Naive thymus-derived CD8-positive, alpha-beta T cell (primary cell): ENCODE results near the gene DSCAML1. TPM values are rescaled to one million over a fixed set of nuclear protein-coding genes. Genes with fewer than 3 reads are reported as not detected.

ENCODE experiments used
- ATAC-seq, 2 donors: fragments of 150-1000 bp; cut with Tn5 transposase in 1 of 2; sonication (Bioruptor Pico), chemical (Tn5 transposase) in 1 of 2; 1 replicate in 1 of 2; 2 replicates in 1 of 2; pipeline ENCODE4 v1.10.0; 2021; ENCODE audit warnings: mild to moderate bottlenecking in 2 of 2, moderate library complexity in 2 of 2
- POLR2A ChIA-PET: fragments of 350-600 bp; sonication (Branson Sonifier 250); formaldehyde crosslinking; loops from one replicate; lab custom pipeline; 2021; ENCODE audit warnings: antibody characterized with exemption; lab: Charles Lee
- DNase-seq, 10 donors: peaks; one replicate each; pipeline versions ENCODE4 v3.0.0 to v3.0.0-alpha.2; 2020 to 2022
- H3K27ac Mint-ChIP-seq, 10 donors: one replicate each; pipeline ENCODE4 v1.8.0; 2020 to 2022; ENCODE audit warnings: mild to moderate bottlenecking in 10 of 10, mixed read lengths in 10 of 10, moderate library complexity in 4 of 10, inconsistent platforms in 1 of 10
- H3K27me3 Mint-ChIP-seq, 5 donors: one replicate each; pipeline ENCODE4 v1.8.0; 2021 to 2022; ENCODE audit warnings: mixed read lengths in 5 of 5
- H3K36me3 Mint-ChIP-seq, 3 donors: one replicate each; pipeline ENCODE4 v1.8.0; 2020 to 2022; ENCODE audit warnings: mixed read lengths in 3 of 3, mild to moderate bottlenecking in 2 of 3, inconsistent platforms in 1 of 3
- H3K4me1 Mint-ChIP-seq, 4 donors: one replicate each; pipeline ENCODE4 v1.8.0; 2021 to 2022; ENCODE audit warnings: mixed read lengths in 4 of 4
- H3K4me3 Mint-ChIP-seq, 10 donors: one replicate each; pipeline ENCODE4 v1.8.0; 2020 to 2022; ENCODE audit warnings: mild to moderate bottlenecking in 10 of 10, mixed read lengths in 10 of 10, moderate library complexity in 6 of 10, inconsistent platforms in 1 of 10
- H3K9me3 Mint-ChIP-seq, 9 donors: one replicate each; pipeline ENCODE4 v1.8.0; 2020 to 2022; ENCODE audit warnings: mixed read lengths in 9 of 9, mild to moderate bottlenecking in 3 of 9, inconsistent platforms in 1 of 9, moderate library complexity in 1 of 9
- polyA plus RNA-seq, 3 donors: library from polyadenylated mRNA; unstranded; fragments of 300-500 nt; fragmentation: Illumina TruSeq; gene quantifications; one replicate each; pipeline ENCODE4 v1.2.3, GENCODE V29; 2021
- total RNA-seq, 8 experiments: library from RNA in 2 of 8; stranded (reverse) in 2 of 8; gene quantifications; one replicate each; pipeline ENCODE4 v1.2.3 and lab custom pipeline; 2021 to 2026

Gene DSCAML1
- total and polyA plus RNA-seq, 5 experiments from 2014 or later = 0.12 to 2.1 (median 0.15) TPM

- DNase-seq (no peak), ATAC-seq (no peak)
- Mint-ChIP-seq H3K9me3 (peaks cover 0 to 3% (median 0%) of the 10 kb centered on the region in 9 donors), H3K27me3 (peaks cover 2 to 18% (median 7%) of the 10 kb centered on the region in 5 donors), H3K4me3 (no peak overlapping the region), H3K4me1 (peaks cover 0 to 2% (median 0%) of the 10 kb centered on the region in 4 donors), H3K36me3 (no peaks in the 10 kb centered on the region), H3K27ac (no peak overlapping the region)
- POLR2A ChIA-PET = no interaction called here
These were observed 158.0 kb downstream of the DSCAML1 start for GRCh38 chr11:117638911-117639543.

- no peak overlapping the region for H3K27ac Mint-ChIP-seq
- POLR2A ChIA-PET = no interaction called here
- peaks cover 0 to 3% (median 0%) of the 10 kb centered on the region in 9 donors for H3K9me3 Mint-ChIP-seq
- ATAC-seq = no peak
- no peaks in the 10 kb centered on the region for H3K4me1 Mint-ChIP-seq
- no peak for DNase-seq
- no peaks in the 10 kb centered on the region for H3K36me3 Mint-ChIP-seq
- H3K27me3 Mint-ChIP-seq = peaks cover 0 to 3% (median under 1%) of the 10 kb centered on the region in 5 donors
- no peak overlapping the region for H3K4me3 Mint-ChIP-seq
These were observed 162.0 kb downstream of the DSCAML1 start for GRCh38 chr11:117634756-117635603.

- H3K27ac Mint-ChIP-seq = no peak overlapping the region
- ATAC-seq (no peak), DNase-seq (no peak)
- peaks cover 0 to 4% (median 0%) of the 10 kb centered on the region in 5 donors for H3K27me3 Mint-ChIP-seq
- H3K36me3 Mint-ChIP-seq = no peaks in the 10 kb centered on the region
- peaks cover 0 to 3% (median 0%) of the 10 kb centered on the region in 9 donors for H3K9me3 Mint-ChIP-seq
- no peak overlapping the region for H3K4me3 Mint-ChIP-seq
- POLR2A ChIA-PET = no interaction called here
- H3K4me1 Mint-ChIP-seq = no peaks in the 10 kb centered on the region
These were observed 162.8 kb downstream of the DSCAML1 start for GRCh38 chr11:117633976-117634755.

GRCh38 chr11:117633186-117633754 is 163.7 kb downstream of the DSCAML1 start:
- H3K4me1 Mint-ChIP-seq = no peaks in the 10 kb centered on the region
- peaks cover 0 to 4% (median under 1%) of the 10 kb centered on the region in 5 donors for H3K27me3 Mint-ChIP-seq
- POLR2A ChIA-PET = no interaction called here
- no peak overlapping the region for H3K4me3 Mint-ChIP-seq
- no peak for DNase-seq
- peaks cover 0 to under 1% (median 0%) of the 10 kb centered on the region in 9 donors for H3K9me3 Mint-ChIP-seq
- H3K27ac Mint-ChIP-seq = no peak overlapping the region
- no peak for ATAC-seq
- no peaks in the 10 kb centered on the region for H3K36me3 Mint-ChIP-seq

- DNase-seq (no peak), ATAC-seq (no peak)
- Mint-ChIP-seq H3K4me3 (no peak overlapping the region), H3K36me3 (no peaks in the 10 kb centered on the region), H3K27ac (no peak overlapping the region), H3K27me3 (peaks cover 0 to 11% (median 4%) of the 10 kb centered on the region in 5 donors), H3K9me3 (no peaks in the 10 kb centered on the region), H3K4me1 (no peaks in the 10 kb centered on the region)
- POLR2A ChIA-PET = no interaction called here
These were observed 164.7 kb downstream of the DSCAML1 start for GRCh38 chr11:117632306-117632705.

GRCh38 chr11:117631336-117632140 is 165.5 kb downstream of the DSCAML1 start:
- POLR2A ChIA-PET = no interaction called here
- Mint-ChIP-seq H3K27ac (no peak overlapping the region), H3K4me1 (no peaks in the 10 kb centered on the region), H3K36me3 (no peaks in the 10 kb centered on the region), H3K27me3 (peaks cover 0 to 16% (median 4%) of the 10 kb centered on the region in 5 donors), H3K9me3 (no peaks in the 10 kb centered on the region), H3K4me3 (no peak overlapping the region)
- DNase-seq (no peak), ATAC-seq (no peak)

GRCh38 chr11:117629891-117630538 is 167.0 kb downstream of the DSCAML1 start:
- H3K36me3 Mint-ChIP-seq = no peaks in the 10 kb centered on the region
- H3K4me1 Mint-ChIP-seq = no peaks in the 10 kb centered on the region
- no peak overlapping the region for H3K27ac Mint-ChIP-seq
- H3K4me3 Mint-ChIP-seq = no peak overlapping the region
- peaks cover 0 to 16% (median 4%) of the 10 kb centered on the region in 5 donors for H3K27me3 Mint-ChIP-seq
- ATAC-seq (no peak), DNase-seq (no peak)
- POLR2A ChIA-PET = no interaction called here
- H3K9me3 Mint-ChIP-seq = no peaks in the 10 kb centered on the region

GRCh38 chr11:117629146-117629545 is 167.9 kb downstream of the DSCAML1 start:
- ATAC-seq (no peak), DNase-seq (no peak)
- H3K27me3 Mint-ChIP-seq = peaks cover 0 to 16% (median 4%) of the 10 kb centered on the region in 5 donors
- no peaks in the 10 kb centered on the region for H3K36me3 Mint-ChIP-seq
- no peaks in the 10 kb centered on the region for H3K9me3 Mint-ChIP-seq
- POLR2A ChIA-PET = no interaction called here
- no peaks in the 10 kb centered on the region for H3K4me1 Mint-ChIP-seq
- no peak overlapping the region for H3K27ac Mint-ChIP-seq
- no peak overlapping the region for H3K4me3 Mint-ChIP-seq

- peaks cover 0 to 16% (median 4%) of the 10 kb centered on the region in 5 donors for H3K27me3 Mint-ChIP-seq
- POLR2A ChIA-PET = no interaction called here
These were observed 169.8 kb downstream of the DSCAML1 start for GRCh38 chr11:117627259-117627658.

GRCh38 chr11:117626576-117626975 is 170.4 kb downstream of the DSCAML1 start:
- Mint-ChIP-seq H3K4me1 (no peaks in the 10 kb centered on the region), H3K27me3 (peaks cover 0 to 16% (median 4%) of the 10 kb centered on the region in 5 donors), H3K27ac (no peak overlapping the region), H3K4me3 (no peak overlapping the region), H3K9me3 (peaks cover 0 to 21% (median 2%) of the 10 kb centered on the region in 9 donors), H3K36me3 (no peaks in the 10 kb centered on the region)
- no peak for ATAC-seq
- POLR2A ChIA-PET = no interaction called here
- DNase-seq = no peak

More at GRCh38 chr11:117627259-117627658, 169.8 kb downstream of the DSCAML1 start:
- peaks cover 0 to 16% (median 0%) of the 10 kb centered on the region in 9 donors for H3K9me3 Mint-ChIP-seq
- H3K4me3 Mint-ChIP-seq = no peak overlapping the region
- H3K36me3 Mint-ChIP-seq = no peaks in the 10 kb centered on the region
- ATAC-seq (no peak), DNase-seq (no peak)
- H3K27ac Mint-ChIP-seq = no peak overlapping the region
- H3K4me1 Mint-ChIP-seq = no peaks in the 10 kb centered on the region

- peaks cover 0 to 5% (median 0%) of the 10 kb centered on the region in 3 donors for H3K36me3 Mint-ChIP-seq
- H3K27me3 Mint-ChIP-seq = peaks cover 0 to 16% (median 4%) of the 10 kb centered on the region in 5 donors
- no peak for DNase-seq
- POLR2A ChIA-PET = no interaction called here
- H3K4me1 Mint-ChIP-seq = no peaks in the 10 kb centered on the region
- H3K4me3 Mint-ChIP-seq = no peak overlapping the region
- H3K27ac Mint-ChIP-seq = no peak overlapping the region
- ATAC-seq = no peak
- H3K9me3 Mint-ChIP-seq = peaks cover 0 to 26% (median 6%) of the 10 kb centered on the region in 9 donors
These were observed 171.8 kb downstream of the DSCAML1 start for GRCh38 chr11:117625237-117625636.
